K562 (cell line): ENCODE measurements around the gene BRAT1. TPM values are rescaled to one million over a fixed set of nuclear protein-coding genes. Genes with fewer than 3 reads are reported as not detected.
A peak's percentile ranks its signal among the peaks of the same experiment; 100 is the strongest.

Experiments
- ATAC-seq: fragments of 200-7000 bp; cut with Tn5 transposase; 3 replicates; pipeline ENCODE4 v1.9.1; 2020; ENCODE audit warnings: moderate library complexity
- BruUV-seq: library from RNA; stranded (reverse); fragments of 400-500 nt; replicated peaks from 2 replicates; lab custom pipeline; 2021; lab: Mats Ljungman, UMichigan
- CTCF ChIA-PET: fragments of 300-600 bp; formaldehyde crosslinking; extraction: SDS; loops from one replicate; lab custom pipeline; 2021; ENCODE audit warnings: low intra/inter-chr PET ratio; lab: Yijun Ruan, JAX
- POLR2A ChIA-PET: fragments of 300-600, 350-650 bp; sonication (Branson Sonifier 250); formaldehyde crosslinking; extraction: SDS; loops from one replicate; lab custom pipeline; 2021; ENCODE audit warnings: antibody characterized with exemption, inconsistent platforms; lab: Yijun Ruan, JAX
- DNase-seq, 4 experiments: peaks; one replicate each; pipeline versions ENCODE4 v3.0.0 to v3.0.0-alpha.2; 2011 to 2018; ENCODE audit warnings: low spot score in 3 of 4, mixed read lengths in 3 of 4; ENCODE audit errors: extremely low read depth in 1 of 4
- FAIRE-seq: peaks from 2 replicates; lab custom pipeline; 2011; peaks lifted over from hg19 to GRCh38; lab: Jason Lieb, UNC
- H2AFZ ChIP-seq: 2 replicates; pipeline ENCODE4 v1.6.0; 2011; ENCODE audit warnings: low read depth, low read length, control low read depth, inconsistent platforms
- H3K27ac ChIP-seq: fragments of 200-600 bp; 3 replicates; pipeline ENCODE4 v1.8.0; 2011; ENCODE audit warnings: low read depth, mild to moderate bottlenecking, control low read depth, inconsistent platforms, low read length, moderate library complexity, mixed read lengths; ENCODE audit errors: extremely low read depth
- H3K27me3 ChIP-seq, 2 experiments: fragments of 300-600 bp in 1 of 2; 2 replicates in 1 of 2; 3 replicates in 1 of 2; pipeline versions ENCODE4 v1.6.0 to v1.8.0; 2011; ENCODE audit warnings: inconsistent platforms in 2 of 2, low read length in 2 of 2, mild to moderate bottlenecking in 1 of 2, mixed read lengths in 1 of 2, moderate library complexity in 1 of 2; ENCODE audit not compliant: control insufficient read depth in 2 of 2, insufficient read depth in 2 of 2
- H3K36me3 ChIP-seq: fragments of 300-600 bp; 3 replicates; pipeline ENCODE4 v1.8.0; 2011; ENCODE audit warnings: mild to moderate bottlenecking, low read length, inconsistent platforms; ENCODE audit not compliant: control insufficient read depth, insufficient read depth
- H3K4me1 ChIP-seq, 2 experiments: fragments of 200-600 bp in 1 of 2; replicated peaks in 1 of 2; 2 replicates in 1 of 2; 3 replicates in 1 of 2; pipeline versions ENCODE4 v1.5.1 to v1.8.0; 2011; ENCODE audit warnings: inconsistent platforms in 2 of 2, low read length in 2 of 2, mild to moderate bottlenecking in 1 of 2, mixed read lengths in 1 of 2, moderate library complexity in 1 of 2; ENCODE audit not compliant: control insufficient read depth in 2 of 2, insufficient read depth in 2 of 2
- H3K4me2 ChIP-seq: 2 replicates; pipeline ENCODE4 v1.6.1; 2011; ENCODE audit warnings: low read length, control low read depth, inconsistent platforms, mixed read lengths; ENCODE audit not compliant: insufficient read depth
- H3K4me3 ChIP-seq: fragments of 200-600 bp; sonication (generic), shearing (Covaris generic); 2 replicates; pipeline ENCODE4 v1.5.1; 2016; ENCODE audit warnings: control low read depth, inconsistent platforms
- H3K79me2 ChIP-seq: fragments of 200-600 bp; 3 replicates; pipeline ENCODE4 v1.8.0; 2011; ENCODE audit warnings: low read length, inconsistent platforms; ENCODE audit not compliant: control insufficient read depth, insufficient read depth
- H3K9ac ChIP-seq, 2 experiments: 2 replicates each; pipeline versions ENCODE4 v1.6.0 to v1.6.1; 2011; ENCODE audit warnings: low read depth in 2 of 2, low read length in 2 of 2, control low read depth in 1 of 2, inconsistent platforms in 1 of 2, mild to moderate bottlenecking in 1 of 2, mixed read lengths in 1 of 2; ENCODE audit not compliant: insufficient read depth in 1 of 2
- H3K9me1 ChIP-seq: one replicate; pipeline ENCODE4 v1.6.0; 2011; ENCODE audit warnings: inconsistent platforms, mild to moderate bottlenecking, low read length, moderate library complexity; ENCODE audit not compliant: control insufficient read depth, insufficient read depth
- H3K9me3 ChIP-seq: replicated peaks from 2 replicates; pipeline ENCODE4 v1.5.1; 2011; ENCODE audit warnings: low read depth, low read length, inconsistent platforms; ENCODE audit not compliant: control insufficient read depth, insufficient read depth
- H4K20me1 ChIP-seq: replicated peaks from 2 replicates; pipeline ENCODE4 v1.6.1; 2011; ENCODE audit warnings: low read length, inconsistent platforms, mixed read lengths; ENCODE audit not compliant: control insufficient read depth, insufficient read depth
- CSDE1 ChIP-seq, 2 experiments: fragments of 450-650 bp; IDR thresholded peaks; 2 replicates each; pipeline ENCODE4 v1.6.1; 2016; ENCODE audit warnings: mild to moderate bottlenecking in 1 of 2
- EGR1 ChIP-seq: fragments of 450-650 bp; conservative IDR thresholded peaks from 2 replicates; pipeline ENCODE4 v1.6.1; 2017; ENCODE audit warnings: mild to moderate bottlenecking
- EHMT2 ChIP-seq: fragments of 450-650 bp; IDR thresholded peaks from 2 replicates; pipeline ENCODE4 v1.6.1; 2018; ENCODE audit warnings: antibody characterized with exemption
- ILF3 ChIP-seq: fragments of 450-650 bp; IDR thresholded peaks from 2 replicates; pipeline ENCODE4 v1.6.1; 2018; ENCODE audit warnings: antibody characterized with exemption, mild to moderate bottlenecking, moderate library complexity, borderline replicate concordance
- NUFIP1 ChIP-seq: fragments of 450-650 bp; IDR thresholded peaks from 2 replicates; pipeline ENCODE4 v1.6.1; 2018; ENCODE audit not compliant: partially characterized antibody
- SIX5 ChIP-seq, 2 experiments: IDR thresholded peaks; 2 replicates each; pipeline ENCODE4 v1.6.1; 2011; ENCODE audit warnings: low read length in 2 of 2, borderline replicate concordance in 1 of 2, low read depth in 1 of 2, mild to moderate bottlenecking in 1 of 2, moderate library complexity in 1 of 2; ENCODE audit not compliant: insufficient read depth in 1 of 2
- ZBED1 ChIP-seq: IDR thresholded peaks from 2 replicates; pipeline ENCODE4 v1.6.1; 2014
- ZNF175 ChIP-seq: fragments of 200-800 bp; sonication (Bioruptor generic); IDR thresholded peaks from 2 replicates; pipeline ENCODE4 v1.6.1; 2016; ENCODE audit warnings: low read depth, mild to moderate bottlenecking, missing genetic modification characterization, missing compliant biosample characterization
- ZNF75A ChIP-seq: fragments of 450-650 bp; formaldehyde crosslinking; IDR thresholded peaks from 2 replicates; pipeline ENCODE4 v1.4.0; 2020; ENCODE audit warnings: mild to moderate bottlenecking
- ZSCAN29 ChIP-seq: fragments of 450-650 bp; IDR thresholded peaks from 2 replicates; pipeline ENCODE4 v1.6.1; 2017
- WGBS: fragments of 100-300 bp; shearing (Covaris generic); methylation state at CpG from one replicate; pipeline ENCODE4 v1.1.6; 2016; ENCODE audit warnings: low coverage, mixed read lengths; ENCODE audit not compliant: insufficient coverage; ENCODE audit errors: missing lambda C conversion rate; 5-methylcytosine and 5-hydroxymethylcytosine counted together
- in situ Hi-C: fragments of 300-500 bp; cut with MboI; formaldehyde crosslinking; loops from 4 replicates; pipeline ENCODE4 v1.15.0; 2018; ENCODE audit warnings: inconsistent platforms, mixed read lengths
- intact Hi-C: fragments of 100-400 bp; cut with micrococcal nuclease; formaldehyde crosslinking; loops from 2 replicates; pipeline ENCODE4 v1.14.2; 2022
- polyA plus RNA-seq, 8 experiments: library from polyadenylated mRNA; depleted of rRNA in 4 of 8; stranded (reverse) in 5 of 8; unstranded in 3 of 8; fragments of >200 nt; fragmentation: Nextera tagmentation in 2 of 8; fragmentation: Illumina TruSeq in 1 of 8; extraction: Ambion mirVana in 2 of 8; extraction: Trizol in 1 of 8; gene quantifications; 2 replicates each; pipeline versions ENCODE4 v1.2.1 to v1.2.3, GENCODE V29; 2011 to 2014; ENCODE audit warnings: inconsistent platforms in 1 of 8, missing spikeins in 1 of 8
- total RNA-seq, 7 experiments: library from RNA; depleted of rRNA in 6 of 7; stranded (reverse); fragments of >200 nt in 6 of 7; fragmentation: Illumina TruSeq in 2 of 7; extraction: Trizol in 2 of 7; gene quantifications; 2 replicates each; pipeline versions ENCODE4 v1.2.1 to v1.2.3, GENCODE V29; 2011 to 2021; ENCODE audit warnings: low replicate concordance in 1 of 7
- TF ChIP-seq, protein P1 (sequence below): sonication (generic); formaldehyde crosslinking; IDR thresholded peaks from 2 replicates; pipeline ENCODE4 v1.8.0; 2022; ENCODE audit warnings: mild to moderate bottlenecking, missing genetic modification reagents

BRAT1 gene
- total and polyA plus RNA-seq, 9 of the 15 experiments (the other 6 are each of a cell fraction or from before 2014, with no cell fraction given) = 0.13 to 49.6 (median 10.5) TPM

DNA sequence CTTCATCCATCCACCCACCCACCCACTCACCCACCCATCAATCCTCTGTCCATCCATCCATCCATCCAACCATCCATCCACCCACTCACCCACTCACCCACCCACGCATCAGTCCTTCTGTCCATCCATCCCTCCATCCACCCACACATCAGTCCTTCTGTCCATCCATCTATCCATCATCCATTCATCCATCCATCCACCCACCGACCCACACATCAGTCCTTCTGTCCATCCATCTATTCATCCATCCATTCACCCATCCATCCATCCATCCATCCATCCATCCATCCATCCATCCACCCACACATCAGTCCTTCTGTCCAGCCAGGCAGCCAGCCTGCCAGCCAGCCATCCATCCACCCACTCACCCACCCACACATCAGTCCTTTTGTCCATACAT, 63.3 kb downstream of the BRAT1 start:
- no peak overlapping the region for H3K4me3 ChIP-seq
- H3K9ac ChIP-seq = no peak overlapping the region
- no peaks in the 10 kb centered on the region for H3K9me1 ChIP-seq
- DNase-seq = no peak
- no peak overlapping the region for H3K4me2 ChIP-seq
- no TSS peak for BruUV-seq
- H3K79me2 ChIP-seq = no peaks in the 10 kb centered on the region
- TF ChIP-seq, protein P1, sequence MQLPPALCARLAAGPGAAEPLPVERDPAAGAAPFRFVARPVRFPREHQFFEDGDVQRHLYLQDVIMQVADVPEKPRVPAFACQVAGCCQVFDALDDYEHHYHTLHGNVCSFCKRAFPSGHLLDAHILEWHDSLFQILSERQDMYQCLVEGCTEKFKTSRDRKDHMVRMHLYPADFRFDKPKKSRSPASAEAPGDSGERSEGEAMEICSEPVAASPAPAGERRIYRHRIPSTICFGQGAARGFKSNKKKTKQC (CRISPR knock-in tag) = no peak
- TF ChIP-seq ZNF75A (no peak), EGR1 (peak; percentile 89), ZBED1 (no peak), SIX5 (IDR thresholded peaks at IDR 0.05; ENCODE audit: borderline replicate concordance in 1 of 2, insufficient read depth in 1 of 2, low read depth in 1 of 2, low read length in 2 of 2) (no peak), ILF3 (no peak), ZSCAN29 (no peak), CSDE1 (IDR thresholded peaks at IDR 0.05) (no peak), EHMT2 (peak; percentile 21; the same call in 1 of the 2 replicates), NUFIP1 (no peak), ZNF175 (CRISPR knock-in tag) (no peak)
- in situ Hi-C loops (no loop called here), intact Hi-C loops (no loop called here)
- FAIRE-seq = no peak
- H3K27ac ChIP-seq = no peak overlapping the region
- ATAC-seq = no peak
- ChIA-PET POLR2A (no interaction called here), CTCF (no interaction called here)
- WGBS = 0% methylated on average over 2 of the region's 2 CpGs
- peaks cover 0 to 47% of the 10 kb centered on the region in 2 experiments; a peak in 2 of 5 replicates for H3K4me1 ChIP-seq
- no peaks in the 10 kb centered on the region for H4K20me1 ChIP-seq
- no peaks in the 10 kb centered on the region for H3K36me3 ChIP-seq
- no peak overlapping the region for H2AFZ ChIP-seq
- no peaks in the 10 kb centered on the region for H3K9me3 ChIP-seq
- peaks cover 4 to 7% of the 10 kb centered on the region in 2 experiments; a peak in 3 of 5 replicates for H3K27me3 ChIP-seq
